ENCODE results near the gene ALK.

ALK gene

GRCh38 chr2:29780906-29781305 is 140.5 kb downstream of the ALK start:
- TF ChIP-seq GATA2 (IDR thresholded peaks at IDR 0.05; ENCODE audit: low read depth, low read length) (no peak), GATA3 (IDR thresholded peaks at IDR 0.05; ENCODE audit: low read depth, low read length) (no peak)

- TF ChIP-seq GATA2 (IDR thresholded peaks at IDR 0.05; ENCODE audit: low read depth, low read length), result no peak
- no peak for TF ChIP-seq GATA3 (IDR thresholded peaks at IDR 0.05; ENCODE audit: low read depth, low read length)
These were observed 144.2 kb downstream of the ALK start for GRCh38 chr2:29777161-29777560.

GRCh38 chr2:29776406-29776805 is 145.0 kb downstream of the ALK start:
- TF ChIP-seq GATA2 (IDR thresholded peaks at IDR 0.05; ENCODE audit: low read depth, low read length) (no peak), GATA3 (IDR thresholded peaks at IDR 0.05; ENCODE audit: low read depth, low read length) (no peak)

GRCh38 chr2:29775937-29776336 is 145.4 kb downstream of the ALK start:
- TF ChIP-seq GATA3 (IDR thresholded peaks at IDR 0.05; ENCODE audit: low read depth, low read length) (no peak), GATA2 (IDR thresholded peaks at IDR 0.05; ENCODE audit: low read depth, low read length) (no peak)

GRCh38 chr2:29774624-29775023 is 146.8 kb downstream of the ALK start:
- TF ChIP-seq GATA2 (IDR thresholded peaks at IDR 0.05; ENCODE audit: low read depth, low read length) (no peak), GATA3 (IDR thresholded peaks at IDR 0.05; ENCODE audit: low read depth, low read length) (no peak)

- TF ChIP-seq GATA2 (IDR thresholded peaks at IDR 0.05; ENCODE audit: low read depth, low read length), result no peak
- TF ChIP-seq GATA3 (IDR thresholded peaks at IDR 0.05; ENCODE audit: low read depth, low read length), result no peak
These were observed 150.5 kb downstream of the ALK start for GRCh38 chr2:29770846-29771245.

- TF ChIP-seq GATA2 (IDR thresholded peaks at IDR 0.05; ENCODE audit: low read depth, low read length), result no peak
- no peak for TF ChIP-seq GATA3 (IDR thresholded peaks at IDR 0.05; ENCODE audit: low read depth, low read length)
These were observed 151.5 kb downstream of the ALK start for GRCh38 chr2:29769847-29770246.

- TF ChIP-seq GATA2 (IDR thresholded peaks at IDR 0.05; ENCODE audit: low read depth, low read length) (no peak), GATA3 (IDR thresholded peaks at IDR 0.05; ENCODE audit: low read depth, low read length) (no peak)
These were observed 153.6 kb downstream of the ALK start for GRCh38 chr2:29767606-29768335.

- no peak for TF ChIP-seq GATA2 (IDR thresholded peaks at IDR 0.05; ENCODE audit: low read depth, low read length)
- TF ChIP-seq GATA3 (IDR thresholded peaks at IDR 0.05; ENCODE audit: low read depth, low read length), result no peak
These were observed 155.2 kb downstream of the ALK start for GRCh38 chr2:29766191-29766590.

GRCh38 chr2:29765721-29766120 is 155.7 kb downstream of the ALK start:
- TF ChIP-seq GATA2 (IDR thresholded peaks at IDR 0.05; ENCODE audit: low read depth, low read length) (no peak), GATA3 (IDR thresholded peaks at IDR 0.05; ENCODE audit: low read depth, low read length) (no peak)

GRCh38 chr2:29763371-29763770 is 158.0 kb downstream of the ALK start:
- TF ChIP-seq GATA3 (IDR thresholded peaks at IDR 0.05; ENCODE audit: low read depth, low read length) (no peak), GATA2 (IDR thresholded peaks at IDR 0.05; ENCODE audit: low read depth, low read length) (no peak)

GRCh38 chr2:29762239-29762638 is 159.1 kb downstream of the ALK start:
- TF ChIP-seq GATA2 (IDR thresholded peaks at IDR 0.05; ENCODE audit: low read depth, low read length) (no peak), GATA3 (IDR thresholded peaks at IDR 0.05; ENCODE audit: low read depth, low read length) (peak; percentile 41; the same call in 1 of the 2 replicates)

- no peak for TF ChIP-seq GATA3 (IDR thresholded peaks at IDR 0.05; ENCODE audit: low read depth, low read length)
- TF ChIP-seq GATA2 (IDR thresholded peaks at IDR 0.05; ENCODE audit: low read depth, low read length), result no peak
These were observed 160.1 kb downstream of the ALK start for GRCh38 chr2:29761278-29761677.

GRCh38 chr2:29760008-29760407 is 161.4 kb downstream of the ALK start:
- no peak for TF ChIP-seq GATA2 (IDR thresholded peaks at IDR 0.05; ENCODE audit: low read depth, low read length)
- no peak for TF ChIP-seq GATA3 (IDR thresholded peaks at IDR 0.05; ENCODE audit: low read depth, low read length)

GRCh38 chr2:29759360-29759759 is 162.0 kb downstream of the ALK start:
- no peak for TF ChIP-seq GATA3 (IDR thresholded peaks at IDR 0.05; ENCODE audit: low read depth, low read length)
- no peak for TF ChIP-seq GATA2 (IDR thresholded peaks at IDR 0.05; ENCODE audit: low read depth, low read length)

- TF ChIP-seq GATA3 (IDR thresholded peaks at IDR 0.05; ENCODE audit: low read depth, low read length), result no peak
- TF ChIP-seq GATA2 (IDR thresholded peaks at IDR 0.05; ENCODE audit: low read depth, low read length), result no peak
These were observed 165.6 kb downstream of the ALK start for GRCh38 chr2:29755829-29756228.
